ENCODE data around the gene VPS25. TPM values are rescaled to one million over a fixed set of nuclear protein-coding genes. Genes with fewer than 3 reads are reported as not detected.

Gene VPS25
- total and polyA plus RNA-seq, 9 of the 15 experiments (the other 6 are each of a cell fraction or from before 2014, with no cell fraction given), result 123 to 352 (median 180) TPM

GRCh38 chr17:42744806-42745617 is 28.2 kb upstream of the VPS25 start, which contains the start of gene EZH1 (continued):
- no peak for TF ChIP-seq RERE (CRISPR knock-in tag; IDR thresholded peaks at IDR 0.05; ENCODE audit: borderline replicate concordance)
- no peak for TF ChIP-seq NEUROD1 (IDR thresholded peaks at IDR 0.05; ENCODE audit: borderline replicate concordance, low read depth, low read length, partially characterized antibody)
- no peak for TF ChIP-seq RAD21 (CRISPR knock-in tag; conservative IDR thresholded peaks at IDR 0.05 in 1 of 2, IDR thresholded peaks at IDR 0.05 in 1 of 2)
- peak in 1 of 2 experiments; percentile 93; a peak in 2 of 4 replicates for TF ChIP-seq MAZ (CRISPR knock-in tag; conservative IDR thresholded peaks at IDR 0.05 in 1 of 2, IDR thresholded peaks at IDR 0.05 in 1 of 2)
- TF ChIP-seq ZNF347 (CRISPR knock-in tag; IDR thresholded peaks at IDR 0.05; ENCODE audit: low read depth), result no peak
- TF ChIP-seq NR3C1 (CRISPR knock-in tag; IDR thresholded peaks at IDR 0.05), result no peak
- no peak for TF ChIP-seq XRCC3 (IDR thresholded peaks at IDR 0.05)
- no peak for TF ChIP-seq EGR1 (conservative IDR thresholded peaks at IDR 0.05)
- TF ChIP-seq SLC30A9 (CRISPR knock-in tag; IDR thresholded peaks at IDR 0.05), result no peak
- TF ChIP-seq POLR2H (tag; IDR thresholded peaks at IDR 0.05; ENCODE audit: low read depth), result no peak
- no peak for TF ChIP-seq CHD1 (IDR thresholded peaks at IDR 0.05; ENCODE audit: low read length)
- no peak for TF ChIP-seq ZFP30 (CRISPR knock-in tag; IDR thresholded peaks at IDR 0.05; ENCODE audit: borderline replicate concordance)
- no peak for TF ChIP-seq PHTF2 (CRISPR knock-in tag; IDR thresholded peaks at IDR 0.05)
- no peak for TF ChIP-seq FOS (IDR thresholded peaks at IDR 0.05; ENCODE audit: extremely low read depth, insufficient read length)
- TF ChIP-seq ZNF140 (CRISPR knock-in tag; IDR thresholded peaks at IDR 0.05), result no peak
- no peak for TF ChIP-seq HSF4 (CRISPR knock-in tag; IDR thresholded peaks at IDR 0.05; ENCODE audit: borderline replicate concordance)
- no peak for TF ChIP-seq CBX8 (IDR thresholded peaks at IDR 0.05; ENCODE audit: borderline replicate concordance, extremely low read depth, low read depth, low read length, poor library complexity, severe bottlenecking)
- TF ChIP-seq CHCHD3 (CRISPR knock-in tag; IDR thresholded peaks at IDR 0.05), result no peak
- no peak for TF ChIP-seq PKNOX1 (IDR thresholded peaks at IDR 0.05)
- TF ChIP-seq ZNF277 (CRISPR knock-in tag; IDR thresholded peaks at IDR 0.05; ENCODE audit: borderline replicate concordance), result no peak
